Body of pancreas (tissue), 4 donors: Measurements from ENCODE around the gene PSMC6. TPM values are rescaled to one million over a fixed set of nuclear protein-coding genes. Genes with fewer than 3 reads are reported as not detected.

Experiments used
- ATAC-seq: fragments of 150-250 bp; one replicate; pipeline ENCODE4 v1.9.1; 2016
- DNase-seq, 4 donors: peaks; one replicate each; pipeline ENCODE4 v3.0.0-alpha.2; 2019
- H3K27ac ChIP-seq, 4 donors: fragments of 200-600 bp; sonication (generic); 1 replicate in 3 of 4; 2 replicates in 1 of 4; pipeline versions ENCODE4 v1.5.1 to v1.6.1; 2016 to 2019; ENCODE audit warnings: mild to moderate bottlenecking in 1 of 4, mixed read lengths in 1 of 4, moderate library complexity in 1 of 4
- H3K27me3 ChIP-seq, 2 donors: fragments of 200-600 bp; sonication (generic); one replicate each; pipeline ENCODE4 v1.6.0; 2016; ENCODE audit warnings: mild to moderate bottlenecking in 1 of 2
- H3K36me3 ChIP-seq, 2 donors: fragments of 200-600 bp; sonication (generic); replicated peaks in 1 of 2; 2 replicates each; pipeline ENCODE4 v1.5.1; 2016; ENCODE audit warnings: low read depth in 2 of 2; ENCODE audit not compliant: insufficient read depth in 1 of 2
- H3K4me1 ChIP-seq: fragments of 200-600 bp; sonication (generic); one replicate; pipeline ENCODE4 v1.6.0; 2016
- H3K4me3 ChIP-seq, 2 donors: fragments of 200-600 bp; sonication (generic); 1 replicate in 1 of 2; 2 replicates in 1 of 2; pipeline ENCODE4 v1.5.1; 2016 to 2019
- H3K9me3 ChIP-seq, 3 donors: fragments of 200-600 bp; sonication (generic); 1 replicate in 2 of 3; 2 replicates in 1 of 3; pipeline ENCODE4 v1.5.1; 2016
- POLR2A ChIP-seq, 3 donors: fragments of 450-650 bp; IDR thresholded peaks; one replicate each; pipeline ENCODE4 v1.6.1; 2016; ENCODE audit warnings: antibody characterized with exemption in 3 of 3, mild to moderate bottlenecking in 2 of 3
- WGBS, 2 donors: methylation state at CpG; one replicate each; pipeline ENCODE4 v1.1.5; 2017; 5-methylcytosine and 5-hydroxymethylcytosine counted together
- intact Hi-C: fragments of 100-400 bp; cut with DNase I; formaldehyde crosslinking; loops from one replicate; pipeline ENCODE4 v1.15.1; 2023
- total RNA-seq, 2 donors: library from RNA; depleted of rRNA; stranded (reverse); fragments of >200 nt; gene quantifications; one replicate each; pipeline ENCODE4 v1.1.0, GENCODE V29; 2016
- TF ChIP-seq, protein P1 (sequence below), 7 experiments: fragments of 450-650 bp in 4 of 7; fragments of 200-600 bp in 3 of 7; sonication (generic) in 3 of 7; IDR thresholded peaks; one replicate each; pipeline ENCODE4 v1.5.1; 2016 to 2019; ENCODE audit warnings: antibody characterized with exemption in 7 of 7

PSMC6 gene
- total RNA-seq = 10 to 100 TPM; 37.2 to 66.7 TPM

DNA sequence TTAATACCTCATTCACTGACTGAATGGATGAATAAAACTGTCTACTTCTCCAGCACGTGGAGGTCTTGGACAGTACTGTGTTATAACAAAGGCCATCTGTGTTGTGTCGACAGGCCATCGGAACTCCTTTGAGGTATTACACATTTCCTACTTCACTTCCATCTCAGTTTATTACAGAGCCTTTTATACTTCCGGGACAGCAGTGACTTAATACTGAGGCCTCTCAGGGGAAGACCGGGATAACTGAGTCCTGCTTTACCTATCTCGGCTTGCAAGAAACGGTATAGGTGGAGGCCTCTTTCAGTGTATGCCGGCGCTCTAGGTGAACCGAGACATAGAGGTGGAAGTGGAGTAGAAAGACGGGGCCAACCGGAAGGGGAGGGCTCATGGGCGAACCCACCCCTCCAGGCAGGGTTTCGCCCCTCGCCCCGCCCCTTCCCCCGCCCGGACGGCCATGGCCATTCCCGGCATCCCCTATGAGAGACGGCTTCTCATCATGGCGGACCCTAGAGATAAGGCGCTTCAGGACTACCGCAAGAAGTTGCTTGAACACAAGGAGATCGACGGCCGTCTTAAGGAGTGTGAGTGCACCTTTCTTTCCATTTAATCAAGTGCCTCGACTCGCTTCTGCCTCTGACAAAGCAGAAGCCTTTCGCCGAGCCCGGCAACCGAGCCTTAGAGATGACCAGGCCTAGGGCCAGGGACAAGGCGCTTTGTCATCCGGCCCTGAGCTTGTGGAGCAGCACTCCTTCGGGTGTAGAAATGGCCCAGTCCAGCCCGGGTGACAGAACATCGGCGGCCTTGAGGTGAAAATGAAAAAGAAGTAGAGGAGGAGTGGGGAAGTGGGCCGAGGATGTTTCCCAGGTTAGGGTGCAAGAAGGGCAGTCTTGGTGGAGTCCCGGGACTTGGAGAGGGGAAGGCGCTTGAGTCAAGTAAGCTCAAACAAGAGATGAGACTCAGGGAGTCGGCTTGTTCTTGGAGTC is at the start of gene PSMC6:
Gene PSMC6, plus strand, starts transcription at position 477 of the 983 bp plus-strand sequence. Its CDS starts 20 bp downstream, at position 497.
- peak; percentile 65 to 94 (median 94) for TF ChIP-seq POLR2A (IDR thresholded peaks at IDR 0.05)
- TF ChIP-seq, protein P1, sequence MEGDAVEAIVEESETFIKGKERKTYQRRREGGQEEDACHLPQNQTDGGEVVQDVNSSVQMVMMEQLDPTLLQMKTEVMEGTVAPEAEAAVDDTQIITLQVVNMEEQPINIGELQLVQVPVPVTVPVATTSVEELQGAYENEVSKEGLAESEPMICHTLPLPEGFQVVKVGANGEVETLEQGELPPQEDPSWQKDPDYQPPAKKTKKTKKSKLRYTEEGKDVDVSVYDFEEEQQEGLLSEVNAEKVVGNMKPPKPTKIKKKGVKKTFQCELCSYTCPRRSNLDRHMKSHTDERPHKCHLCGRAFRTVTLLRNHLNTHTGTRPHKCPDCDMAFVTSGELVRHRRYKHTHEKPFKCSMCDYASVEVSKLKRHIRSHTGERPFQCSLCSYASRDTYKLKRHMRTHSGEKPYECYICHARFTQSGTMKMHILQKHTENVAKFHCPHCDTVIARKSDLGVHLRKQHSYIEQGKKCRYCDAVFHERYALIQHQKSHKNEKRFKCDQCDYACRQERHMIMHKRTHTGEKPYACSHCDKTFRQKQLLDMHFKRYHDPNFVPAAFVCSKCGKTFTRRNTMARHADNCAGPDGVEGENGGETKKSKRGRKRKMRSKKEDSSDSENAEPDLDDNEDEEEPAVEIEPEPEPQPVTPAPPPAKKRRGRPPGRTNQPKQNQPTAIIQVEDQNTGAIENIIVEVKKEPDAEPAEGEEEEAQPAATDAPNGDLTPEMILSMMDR (IDR thresholded peaks at IDR 0.05) = peak in 1 of 7 experiments; percentile 6
- Histone ChIP-seq H3K36me3 (no peaks in the 10 kb centered on the region), H3K9me3 (no peaks in the 10 kb centered on the region), H3K27ac (peak within 1 kb of the TSS; percentile 89 to 94 (median 90)), H3K27me3 (no peaks in the 10 kb centered on the region), H3K4me3 (peak within 1 kb of the TSS; percentile 41 to 88), H3K4me1 (peaks cover 27% of the 10 kb centered on the region)
- ATAC-seq = peak; percentile 100
- peak; percentile 95 to 97 (median 96) for DNase-seq
- intact Hi-C loops = no loop called here
- 0 to 1% methylated on average over 29 to 43 of the region's 43 CpGs for WGBS, 2 donors

DNA sequence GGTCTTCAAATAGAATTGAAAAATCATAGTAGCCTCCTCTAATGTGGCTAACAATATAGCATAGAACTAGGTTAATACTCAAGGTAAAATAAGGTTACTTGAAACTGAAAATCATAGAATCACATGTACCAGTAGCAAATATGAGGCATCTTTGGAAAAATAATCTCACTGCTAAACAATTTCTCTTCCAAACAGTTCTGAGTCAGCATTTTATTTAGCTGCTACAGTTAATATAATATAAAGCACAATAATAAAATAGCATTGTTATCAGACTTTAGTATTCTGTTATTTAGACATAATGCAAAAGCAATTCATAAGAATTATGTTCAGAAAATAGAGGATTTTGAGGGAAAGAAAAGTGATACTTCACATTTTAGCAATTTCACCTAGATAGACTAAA is 46.7 kb upstream of the PSMC6 start:
- Histone ChIP-seq H3K9me3 (no peaks in the 10 kb centered on the region), H3K4me1 (no peaks in the 10 kb centered on the region), H3K27ac (no peak overlapping the region), H3K27me3 (no peaks in the 10 kb centered on the region), H3K4me3 (no peak overlapping the region), H3K36me3 (peaks cover 0 to 4% of the 10 kb centered on the region in 2 donors)
- intact Hi-C loops = no loop called here
- DNase-seq = no peak
- TF ChIP-seq, protein P1 (IDR thresholded peaks at IDR 0.05) = no peak
- no peak for TF ChIP-seq POLR2A (IDR thresholded peaks at IDR 0.05)
- no peak for ATAC-seq

DNA sequence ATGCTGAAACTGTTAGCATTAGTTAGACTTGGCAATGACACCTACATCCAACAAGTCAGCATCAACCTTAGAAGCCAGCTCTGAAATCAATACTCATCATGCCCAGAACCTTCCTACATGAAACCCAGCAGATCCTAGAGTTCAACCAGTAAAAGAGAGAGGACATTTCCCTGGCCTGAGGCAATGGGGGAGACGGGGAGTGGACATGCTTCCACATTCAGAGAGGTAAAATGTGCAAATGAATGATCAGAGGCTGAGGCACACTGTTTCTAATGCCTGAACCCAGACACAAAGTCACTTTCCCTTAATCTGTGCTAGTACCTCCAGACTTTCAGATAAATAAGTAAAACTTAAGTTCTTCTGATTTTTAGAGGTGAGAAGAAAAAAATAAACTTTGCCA is 46.2 kb upstream of the PSMC6 start:
- H3K4me3 ChIP-seq = no peak overlapping the region
- 91 to 95% methylated on average over 1 of the region's 1 CpG for WGBS, 2 donors
- peaks cover 0 to 5% of the 10 kb centered on the region in 2 donors for H3K36me3 ChIP-seq
- intact Hi-C loops = no loop called here
- no peak overlapping the region for H3K27ac ChIP-seq
- no peak for ATAC-seq
- TF ChIP-seq, protein P1 (IDR thresholded peaks at IDR 0.05) = no peak
- TF ChIP-seq POLR2A (IDR thresholded peaks at IDR 0.05) = no peak
- no peaks in the 10 kb centered on the region for H3K4me1 ChIP-seq
- H3K27me3 ChIP-seq = no peaks in the 10 kb centered on the region
- no peak for DNase-seq
- no peaks in the 10 kb centered on the region for H3K9me3 ChIP-seq

DNA sequence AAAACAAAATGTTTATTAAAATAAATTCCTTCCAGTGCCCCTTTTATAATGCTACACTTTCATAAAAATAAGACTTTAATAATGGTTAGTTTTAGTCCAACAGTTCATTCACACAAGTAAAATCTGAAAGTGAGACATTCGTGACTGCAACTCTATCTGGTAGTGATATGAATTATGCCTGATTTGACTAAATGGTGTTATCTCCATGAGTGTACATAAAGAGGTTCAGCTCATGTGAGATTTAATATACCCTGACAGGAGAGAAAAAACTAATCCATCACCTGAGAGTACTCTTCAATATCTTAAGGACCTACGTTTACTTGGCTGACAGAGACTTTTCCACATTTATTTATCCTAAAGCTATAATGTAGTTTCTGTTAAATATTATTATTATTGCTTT is 45.7 kb upstream of the PSMC6 start:
- H3K36me3 ChIP-seq = peaks cover 0 to 4% of the 10 kb centered on the region in 2 donors
- H3K27ac ChIP-seq = no peak overlapping the region
- 71 to 74% methylated on average over 2 of the region's 2 CpGs for WGBS, 2 donors
- no peak overlapping the region for H3K4me3 ChIP-seq
- intact Hi-C loops = no loop called here
- TF ChIP-seq, protein P1 (IDR thresholded peaks at IDR 0.05) = no peak
- TF ChIP-seq POLR2A (IDR thresholded peaks at IDR 0.05) = no peak
- H3K27me3 ChIP-seq = no peaks in the 10 kb centered on the region
- ATAC-seq = no peak
- no peaks in the 10 kb centered on the region for H3K4me1 ChIP-seq
- H3K9me3 ChIP-seq = no peaks in the 10 kb centered on the region
- no peak for DNase-seq
